A549 (cell line): Measurements from ENCODE around the gene HOXB9. TPM values are rescaled to one million over a fixed set of nuclear protein-coding genes. Genes with fewer than 3 reads are reported as not detected.

Source experiments
- ATAC-seq, 2 experiments: fragments of 200-7000 bp in 1 of 2; fragments of >200 bp in 1 of 2; cut with Nextera tagmentation in 1 of 2; cut with Tn5 transposase in 1 of 2; 3 replicates each; pipeline versions ENCODE4 v1.8.0 to v1.9.1; 2018 to 2020; ENCODE audit warnings: mild to moderate bottlenecking in 1 of 2, moderate library complexity in 1 of 2
- CTCF ChIA-PET: fragments of 300-600 bp; sonication (Branson Sonifier 250); formaldehyde crosslinking; extraction: SDS; loops from one replicate; lab custom pipeline; 2021; ENCODE audit warnings: antibody characterized with exemption, inconsistent platforms; lab: Yijun Ruan, JAX
- POLR2A ChIA-PET: fragments of 350-600 bp; formaldehyde crosslinking; extraction: SDS; loops from one replicate; lab custom pipeline; 2021; ENCODE audit warnings: antibody characterized with exemption, inconsistent platforms; lab: Yijun Ruan, JAX
- DNase-seq, 2 experiments: peaks; one replicate each; pipeline versions ENCODE4 v3.0.0 to v3.0.0-alpha.2; 2011 to 2016; ENCODE audit warnings: low read depth in 1 of 2, low spot score in 1 of 2
- FAIRE-seq: peaks from 2 replicates; lab custom pipeline; 2011; peaks lifted over from hg19 to GRCh38; lab: Jason Lieb, UNC
- H3K27ac ChIP-seq, 2 experiments: fragments of >200 bp; sonication (Bioruptor Twin); formaldehyde crosslinking; 3 replicates each; pipeline ENCODE4 v1.5.1; 2016 to 2017
- H3K4me1 ChIP-seq: fragments of >200 bp; sonication (Bioruptor Twin); formaldehyde crosslinking; 3 replicates; pipeline ENCODE4 v1.6.1; 2016
- H3K4me2 ChIP-seq: fragments of >200 bp; sonication (Bioruptor Twin); formaldehyde crosslinking; 3 replicates; pipeline ENCODE4 v1.6.1; 2016
- H3K4me3 ChIP-seq: fragments of >200 bp; sonication (Bioruptor Twin); formaldehyde crosslinking; 3 replicates; pipeline ENCODE4 v1.5.1; 2016
- H3K9me3 ChIP-seq: fragments of >200 bp; sonication (Bioruptor Twin); formaldehyde crosslinking; 3 replicates; pipeline ENCODE4 v1.6.1; 2016
- BHLHE40 ChIP-seq: IDR thresholded peaks from 2 replicates; pipeline ENCODE4 v1.6.1; 2012; ENCODE audit warnings: low read depth, low read length, inconsistent platforms
- CHD2 ChIP-seq: fragments of 150-350 bp; IDR thresholded peaks from 2 replicates; pipeline ENCODE4 v1.6.1; 2014; ENCODE audit warnings: low read length; ENCODE audit not compliant: partially characterized antibody
- GATA3 ChIP-seq: IDR thresholded peaks from 2 replicates; pipeline ENCODE4 v1.6.1; 2012; ENCODE audit warnings: borderline replicate concordance
- HEYL ChIP-seq: fragments of 250-450 bp; sonication (Bioruptor Pico); IDR thresholded peaks from 2 replicates; pipeline ENCODE4 v1.8.0; 2021; ENCODE audit warnings: mild to moderate bottlenecking, moderate library complexity
- HOXA7 ChIP-seq: fragments of 250-450 bp; sonication (Bioruptor Pico); IDR thresholded peaks from 2 replicates; pipeline ENCODE4 v1.5.0; 2020; ENCODE audit warnings: mild to moderate bottlenecking, moderate library complexity
- HOXB13 ChIP-seq: fragments of 250-450 bp; sonication (Bioruptor Pico); IDR thresholded peaks from 2 replicates; pipeline ENCODE4 v1.5.0; 2020; ENCODE audit warnings: low read depth, mild to moderate bottlenecking, moderate library complexity
- HOXB5 ChIP-seq: fragments of 250-450 bp; sonication (Bioruptor Pico); IDR thresholded peaks from 2 replicates; pipeline ENCODE4 v1.5.0; 2020; ENCODE audit warnings: mild to moderate bottlenecking, moderate library complexity
- KDM5A ChIP-seq: fragments of 200-600 bp; sonication (generic); IDR thresholded peaks from 2 replicates; pipeline ENCODE4 v1.6.1; 2016; ENCODE audit warnings: antibody characterized with exemption, mild to moderate bottlenecking
- MYC ChIP-seq: IDR thresholded peaks from 2 replicates; pipeline ENCODE4 v1.6.1; 2012; ENCODE audit warnings: mild to moderate bottlenecking, inconsistent platforms, low read length, improper control_type of control experiment, borderline replicate concordance
- NR3C1 ChIP-seq: fragments of >200 bp; sonication (Bioruptor Twin); formaldehyde crosslinking; IDR thresholded peaks from 3 replicates; pipeline ENCODE4 v1.6.1; 2017
- POLR2AphosphoS2 ChIP-seq: conservative IDR thresholded peaks from 2 replicates; pipeline ENCODE4 v1.6.1; 2012; ENCODE audit warnings: low read length, improper control_type of control experiment, inconsistent platforms
- RAD21 ChIP-seq, 2 experiments: fragments of >200 bp in 1 of 2; sonication (Bioruptor Twin) in 1 of 2; formaldehyde crosslinking in 1 of 2; IDR thresholded peaks in 1 of 2; conservative IDR thresholded peaks in 1 of 2; 2 replicates in 1 of 2; 3 replicates in 1 of 2; pipeline ENCODE4 v1.6.1; 2012 to 2018; ENCODE audit warnings: inconsistent platforms in 1 of 2
- RFX5 ChIP-seq: fragments of 450-650 bp; IDR thresholded peaks from 2 replicates; pipeline ENCODE4 v1.7.1; 2014; ENCODE audit warnings: antibody characterized with exemption, mild to moderate bottlenecking, moderate library complexity
- SMC3 ChIP-seq: fragments of >200 bp; sonication (Bioruptor Twin); formaldehyde crosslinking; IDR thresholded peaks from 3 replicates; pipeline ENCODE4 v1.6.1; 2018; ENCODE audit warnings: inconsistent platforms
- TFCP2L1 ChIP-seq: fragments of 250-450 bp; sonication (Bioruptor Pico); IDR thresholded peaks from 2 replicates; pipeline ENCODE4 v1.5.0; 2021; ENCODE audit warnings: mild to moderate bottlenecking
- ZSCAN20 ChIP-seq: fragments of 250-450 bp; sonication (Bioruptor Pico); IDR thresholded peaks from 2 replicates; pipeline ENCODE4 v1.8.0; 2022; ENCODE audit warnings: mild to moderate bottlenecking, moderate library complexity
- WGBS: methylation state at CpG from one replicate; pipeline ENCODE4 v1.1.6; 2017; ENCODE audit errors: missing lambda C conversion rate; 5-methylcytosine and 5-hydroxymethylcytosine counted together
- polyA plus RNA-seq, 4 experiments: library from polyadenylated mRNA; depleted of rRNA in 3 of 4; stranded (reverse); fragments of >200 nt; fragmentation: RNase III in 1 of 4; extraction: RNeasy Plus Mini Kit Qiagen cat#74134 plus additional on column Dnase treatment in 1 of 4; gene quantifications; 2 replicates in 3 of 4; 3 replicates in 1 of 4; pipeline ENCODE4 v1.2.3, GENCODE V29; 2011 to 2017
- TF ChIP-seq, protein P1 (sequence below): IDR thresholded peaks from 2 replicates; pipeline ENCODE4 v1.6.1; 2012
- TF ChIP-seq, protein P2 (sequence below): fragments of 200-600 bp; sonication (generic); IDR thresholded peaks from 2 replicates; pipeline ENCODE4 v1.6.1; 2016; ENCODE audit warnings: antibody characterized with exemption, mild to moderate bottlenecking, moderate library complexity
- TF ChIP-seq, protein P3 (sequence below): fragments of >200 bp; sonication (Bioruptor Twin); formaldehyde crosslinking; IDR thresholded peaks from 3 replicates; pipeline ENCODE4 v1.5.1; 2016
- TF ChIP-seq, protein P4 (sequence below): IDR thresholded peaks from 2 replicates; pipeline ENCODE4 v1.6.1; 2012

The HOXB9 gene
- polyA plus RNA-seq, 2 of the 4 experiments (the other 2 are of a cell fraction): 5.6 to 24.6 TPM

DNA sequence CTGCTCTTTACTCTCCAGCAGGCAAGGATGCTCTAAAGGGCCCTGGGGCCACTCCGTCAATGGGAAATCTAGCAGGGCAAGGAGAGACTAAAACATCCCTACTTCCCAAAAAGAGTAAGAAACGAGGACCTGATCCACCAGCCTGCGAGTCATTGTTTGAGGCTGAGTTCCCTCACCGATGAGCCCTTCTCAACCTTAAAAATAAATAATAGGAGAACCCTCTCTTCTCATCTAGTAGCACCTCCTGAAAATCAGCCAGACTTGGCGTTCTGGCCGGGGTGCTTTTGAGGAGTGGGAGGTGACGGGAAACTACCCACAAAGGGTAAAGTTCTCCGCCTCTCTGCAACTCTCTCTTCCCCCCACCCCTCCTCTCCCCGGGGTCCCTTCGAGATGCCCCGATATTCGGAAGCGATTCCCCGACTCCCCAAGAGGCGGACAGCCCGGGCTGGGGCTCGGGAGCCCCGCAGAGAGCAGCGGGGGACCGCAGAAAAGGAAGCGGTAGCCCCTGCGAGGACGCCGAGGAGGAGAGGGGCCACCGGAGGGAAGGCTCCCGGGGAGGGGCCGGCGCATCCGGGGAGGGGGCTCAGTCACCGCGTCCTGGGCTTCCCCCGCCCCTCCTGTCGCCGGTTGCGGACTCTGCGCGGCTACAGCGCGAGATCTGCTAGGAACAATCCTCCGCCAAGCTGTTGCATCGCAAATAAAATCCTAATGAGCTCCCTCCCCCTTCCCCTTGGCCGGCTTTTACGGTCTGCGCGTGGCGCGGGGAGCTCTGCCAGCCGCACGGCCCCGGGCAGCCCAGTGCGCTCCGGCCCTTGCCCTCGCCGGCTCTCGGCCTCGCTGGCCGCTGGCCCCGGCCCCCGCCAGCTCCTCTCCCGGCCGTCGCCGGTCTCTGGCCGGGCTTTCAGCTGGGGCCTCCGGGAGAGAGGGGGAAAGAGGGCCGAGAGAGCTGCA lies 1.3 kb downstream of the HOXB9 start (continued):
- TF ChIP-seq, protein P1, sequence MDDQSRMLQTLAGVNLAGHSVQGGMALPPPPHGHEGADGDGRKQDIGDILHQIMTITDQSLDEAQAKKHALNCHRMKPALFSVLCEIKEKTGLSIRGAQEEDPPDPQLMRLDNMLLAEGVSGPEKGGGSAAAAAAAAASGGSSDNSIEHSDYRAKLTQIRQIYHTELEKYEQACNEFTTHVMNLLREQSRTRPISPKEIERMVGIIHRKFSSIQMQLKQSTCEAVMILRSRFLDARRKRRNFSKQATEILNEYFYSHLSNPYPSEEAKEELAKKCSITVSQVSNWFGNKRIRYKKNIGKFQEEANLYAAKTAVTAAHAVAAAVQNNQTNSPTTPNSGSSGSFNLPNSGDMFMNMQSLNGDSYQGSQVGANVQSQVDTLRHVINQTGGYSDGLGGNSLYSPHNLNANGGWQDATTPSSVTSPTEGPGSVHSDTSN: no peak; the same call in 1 of the 2 replicates
- peak; percentile 63; the same call in 1 of the 2 replicates for TF ChIP-seq HOXA7
- no peak for TF ChIP-seq RAD21 (conservative IDR thresholded peaks at IDR 0.05 in 1 of 2, IDR thresholded peaks at IDR 0.05 in 1 of 2)
- TF ChIP-seq POLR2AphosphoS2: peak; percentile 70; the same call in 1 of the 2 replicates
- TF ChIP-seq, protein P2, sequence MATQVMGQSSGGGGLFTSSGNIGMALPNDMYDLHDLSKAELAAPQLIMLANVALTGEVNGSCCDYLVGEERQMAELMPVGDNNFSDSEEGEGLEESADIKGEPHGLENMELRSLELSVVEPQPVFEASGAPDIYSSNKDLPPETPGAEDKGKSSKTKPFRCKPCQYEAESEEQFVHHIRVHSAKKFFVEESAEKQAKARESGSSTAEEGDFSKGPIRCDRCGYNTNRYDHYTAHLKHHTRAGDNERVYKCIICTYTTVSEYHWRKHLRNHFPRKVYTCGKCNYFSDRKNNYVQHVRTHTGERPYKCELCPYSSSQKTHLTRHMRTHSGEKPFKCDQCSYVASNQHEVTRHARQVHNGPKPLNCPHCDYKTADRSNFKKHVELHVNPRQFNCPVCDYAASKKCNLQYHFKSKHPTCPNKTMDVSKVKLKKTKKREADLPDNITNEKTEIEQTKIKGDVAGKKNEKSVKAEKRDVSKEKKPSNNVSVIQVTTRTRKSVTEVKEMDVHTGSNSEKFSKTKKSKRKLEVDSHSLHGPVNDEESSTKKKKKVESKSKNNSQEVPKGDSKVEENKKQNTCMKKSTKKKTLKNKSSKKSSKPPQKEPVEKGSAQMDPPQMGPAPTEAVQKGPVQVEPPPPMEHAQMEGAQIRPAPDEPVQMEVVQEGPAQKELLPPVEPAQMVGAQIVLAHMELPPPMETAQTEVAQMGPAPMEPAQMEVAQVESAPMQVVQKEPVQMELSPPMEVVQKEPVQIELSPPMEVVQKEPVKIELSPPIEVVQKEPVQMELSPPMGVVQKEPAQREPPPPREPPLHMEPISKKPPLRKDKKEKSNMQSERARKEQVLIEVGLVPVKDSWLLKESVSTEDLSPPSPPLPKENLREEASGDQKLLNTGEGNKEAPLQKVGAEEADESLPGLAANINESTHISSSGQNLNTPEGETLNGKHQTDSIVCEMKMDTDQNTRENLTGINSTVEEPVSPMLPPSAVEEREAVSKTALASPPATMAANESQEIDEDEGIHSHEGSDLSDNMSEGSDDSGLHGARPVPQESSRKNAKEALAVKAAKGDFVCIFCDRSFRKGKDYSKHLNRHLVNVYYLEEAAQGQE: peak; percentile 42; the same call in 1 of the 2 replicates
- no peak for TF ChIP-seq HEYL (CRISPR knock-in tag)
- no peak for TF ChIP-seq NR3C1
- TF ChIP-seq TFCP2L1 (CRISPR knock-in tag): 0 out of 2 replicates have a peak, but pooled peaks have one; percentile 21
- no peak for TF ChIP-seq HOXB5 (CRISPR knock-in tag)

DNA sequence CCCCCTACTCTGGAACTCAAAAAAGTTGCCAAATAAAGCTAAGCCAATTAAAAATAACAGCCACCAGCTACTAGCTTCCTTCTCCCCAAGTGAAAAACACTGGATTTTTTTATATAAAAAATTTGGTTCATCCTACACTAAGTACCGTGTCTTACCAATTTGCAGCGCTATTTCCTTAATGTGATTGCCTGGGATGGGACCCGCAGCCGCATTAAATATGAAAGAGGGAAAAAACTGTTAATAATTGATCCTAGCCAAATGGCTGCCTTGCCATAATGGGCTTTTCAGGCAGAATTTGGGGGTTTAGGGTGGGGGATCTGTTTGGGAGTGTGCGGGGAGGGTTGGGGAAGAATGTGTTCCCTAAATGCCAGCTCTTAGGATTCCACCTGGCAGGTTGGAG lies 2.0 kb downstream of the HOXB9 start:
- ATAC-seq: no peak
- Histone ChIP-seq H3K27ac (no peak overlapping the region; a peak in 2 of 6 replicates), H3K4me1 (peaks cover 15% of the 10 kb centered on the region), H3K4me3 (peak overlapping the region; percentile 72), H3K4me2 (peak overlapping the region; percentile 92), H3K9me3 (no peaks in the 10 kb centered on the region)
- no peak for FAIRE-seq
- CTCF ChIA-PET: interaction anchor here (0.9 to 9.7 kb wide), 13 partner anchors 8 to 544 kb away, joined by 3 to 84 read pairs (median 4); no protein-coding TSS in a partner anchor
- POLR2A ChIA-PET: interaction anchor here (2.3 to 2.9 kb wide), 3 partner anchors 10 to 576 kb away, joined by 12 to 45 read pairs (median 30); partner anchors contain the start of genes HOXB8 and NFE2L1
- DNase-seq: no peak
- TF ChIP-seq RFX5: no peak
- no peak for TF ChIP-seq ZSCAN20
- TF ChIP-seq HOXA7: no peak
- TF ChIP-seq NR3C1: no peak
- TF ChIP-seq GATA3: no peak
- TF ChIP-seq HOXB13 (CRISPR knock-in tag): no peak
- TF ChIP-seq, protein P3, sequence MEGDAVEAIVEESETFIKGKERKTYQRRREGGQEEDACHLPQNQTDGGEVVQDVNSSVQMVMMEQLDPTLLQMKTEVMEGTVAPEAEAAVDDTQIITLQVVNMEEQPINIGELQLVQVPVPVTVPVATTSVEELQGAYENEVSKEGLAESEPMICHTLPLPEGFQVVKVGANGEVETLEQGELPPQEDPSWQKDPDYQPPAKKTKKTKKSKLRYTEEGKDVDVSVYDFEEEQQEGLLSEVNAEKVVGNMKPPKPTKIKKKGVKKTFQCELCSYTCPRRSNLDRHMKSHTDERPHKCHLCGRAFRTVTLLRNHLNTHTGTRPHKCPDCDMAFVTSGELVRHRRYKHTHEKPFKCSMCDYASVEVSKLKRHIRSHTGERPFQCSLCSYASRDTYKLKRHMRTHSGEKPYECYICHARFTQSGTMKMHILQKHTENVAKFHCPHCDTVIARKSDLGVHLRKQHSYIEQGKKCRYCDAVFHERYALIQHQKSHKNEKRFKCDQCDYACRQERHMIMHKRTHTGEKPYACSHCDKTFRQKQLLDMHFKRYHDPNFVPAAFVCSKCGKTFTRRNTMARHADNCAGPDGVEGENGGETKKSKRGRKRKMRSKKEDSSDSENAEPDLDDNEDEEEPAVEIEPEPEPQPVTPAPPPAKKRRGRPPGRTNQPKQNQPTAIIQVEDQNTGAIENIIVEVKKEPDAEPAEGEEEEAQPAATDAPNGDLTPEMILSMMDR: no peak
- TF ChIP-seq KDM5A: no peak
- TF ChIP-seq BHLHE40: no peak
- no peak for TF ChIP-seq HEYL (CRISPR knock-in tag)
- TF ChIP-seq, protein P4, sequence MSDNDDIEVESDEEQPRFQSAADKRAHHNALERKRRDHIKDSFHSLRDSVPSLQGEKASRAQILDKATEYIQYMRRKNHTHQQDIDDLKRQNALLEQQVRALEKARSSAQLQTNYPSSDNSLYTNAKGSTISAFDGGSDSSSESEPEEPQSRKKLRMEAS: no peak
- TF ChIP-seq MYC: no peak
- TF ChIP-seq RAD21 (conservative IDR thresholded peaks at IDR 0.05 in 1 of 2, IDR thresholded peaks at IDR 0.05 in 1 of 2): no peak
- no peak for TF ChIP-seq CHD2
- TF ChIP-seq SMC3: no peak
- 88% methylated on average over 5 of the region's 5 CpGs for WGBS
